NT2/D1 (cell line): ENCODE measurements around the gene CNGA1.
"Not testable (repeated sequence)": the region's sequence is repeated elsewhere in the genome, so short reads cannot be mapped to it uniquely, and the experiment has no call there.

ENCODE experiments used
- DNase-seq: peaks from one replicate; pipeline ENCODE4 v3.0.0-alpha.2; 2011; ENCODE audit warnings: low read depth, low spot score
- H3K27me3 ChIP-seq: 2 replicates; pipeline ENCODE4 v1.6.0; 2011; ENCODE audit warnings: mild to moderate bottlenecking; ENCODE audit not compliant: insufficient read length, insufficient read depth
- H3K36me3 ChIP-seq: 2 replicates; pipeline ENCODE4 v1.6.1; 2011; ENCODE audit warnings: mild to moderate bottlenecking, low read length, mixed read lengths; ENCODE audit not compliant: insufficient read depth, insufficient read length
- H3K4me1 ChIP-seq: 2 replicates; pipeline ENCODE4 v1.5.1; 2011; ENCODE audit not compliant: insufficient read depth, insufficient read length
- H3K4me3 ChIP-seq: 2 replicates; pipeline ENCODE4 v1.5.1; 2011; ENCODE audit warnings: low read depth; ENCODE audit not compliant: insufficient read length
- H3K9ac ChIP-seq: 2 replicates; pipeline ENCODE4 v1.6.0; 2011; ENCODE audit warnings: low read depth; ENCODE audit not compliant: insufficient read length
- H3K9me3 ChIP-seq: 2 replicates; pipeline ENCODE4 v1.5.1; 2011; ENCODE audit warnings: mild to moderate bottlenecking, low read length; ENCODE audit not compliant: insufficient read depth
- SUZ12 ChIP-seq: IDR thresholded peaks from 2 replicates; pipeline ENCODE4 v1.6.1; 2011; ENCODE audit not compliant: insufficient read length, insufficient read depth; ENCODE audit errors: extremely low read depth
- YY1 ChIP-seq: IDR thresholded peaks from 2 replicates; pipeline ENCODE4 v1.6.1; 2011; ENCODE audit not compliant: insufficient read length, insufficient read depth
- ZNF274 ChIP-seq: IDR thresholded peaks from 2 replicates; pipeline ENCODE4 v1.6.1; 2011; ENCODE audit warnings: mild to moderate bottlenecking, low read depth, low read length

Gene CNGA1

GRCh38 chr4:48018112-48018511 lies 1.6 kb upstream of the CNGA1 start:
- Histone ChIP-seq H3K4me1 (no peaks in the 10 kb centered on the region), H3K4me3 (no peak overlapping the region), H3K9ac (no peak overlapping the region), H3K36me3 (no peaks in the 10 kb centered on the region), H3K9me3 (peaks cover 6% of the 10 kb centered on the region; the same call in 1 of the 2 replicates), H3K27me3 (peaks cover 29% of the 10 kb centered on the region)
- no peak for DNase-seq
- TF ChIP-seq ZNF274: no peak
- TF ChIP-seq SUZ12: no peak
- no peak for TF ChIP-seq YY1

DNA sequence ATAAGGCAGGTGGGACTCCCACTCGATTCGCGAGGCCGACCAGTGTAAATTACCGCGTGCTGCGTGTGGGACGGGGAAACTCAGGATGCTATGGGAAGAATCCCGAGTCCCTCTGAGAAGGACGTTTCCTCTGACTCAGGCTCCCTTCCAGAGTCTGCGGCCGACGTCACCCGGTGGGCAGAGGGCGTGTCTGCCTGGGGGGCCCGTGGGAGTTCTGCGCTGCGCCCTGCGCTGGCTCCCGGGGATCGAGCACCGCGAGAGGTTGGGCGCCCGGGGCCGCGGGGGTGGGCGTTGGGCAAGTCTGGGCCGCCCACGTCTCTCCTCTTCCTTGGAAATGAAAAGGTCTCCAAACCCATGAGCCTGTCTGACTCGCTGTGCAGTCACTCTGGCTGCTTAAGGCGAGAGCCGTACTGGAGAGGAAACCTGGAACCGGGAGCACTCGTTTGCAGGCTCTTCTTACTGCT lies 659 bp upstream of the CNGA1 start:
- Histone ChIP-seq H3K9me3 (peaks cover 6% of the 10 kb centered on the region; the same call in 1 of the 2 replicates), H3K4me3 (peak overlapping the region; percentile 65), H3K27me3 (peaks cover 29% of the 10 kb centered on the region), H3K9ac (peak overlapping the region; percentile 82), H3K4me1 (no peaks in the 10 kb centered on the region), H3K36me3 (no peaks in the 10 kb centered on the region)
- no peak for DNase-seq
- TF ChIP-seq ZNF274 (no peak), YY1 (no peak), SUZ12 (no peak)

GRCh38 chr4:48015678-48016077 lies 803 bp downstream of the CNGA1 start:
- TF ChIP-seq YY1 (no peak), SUZ12 (no peak), ZNF274 (no peak)
- H3K27me3 ChIP-seq: peaks cover 29% of the 10 kb centered on the region
- no peaks in the 10 kb centered on the region for H3K4me1 ChIP-seq
- DNase-seq: no peak
- peak overlapping the region; percentile 65 for H3K4me3 ChIP-seq
- H3K36me3 ChIP-seq: no peaks in the 10 kb centered on the region
- peaks cover 17% of the 10 kb centered on the region; the same call in 1 of the 2 replicates for H3K9me3 ChIP-seq
- H3K9ac ChIP-seq: peak overlapping the region; percentile 67

GRCh38 chr4:48015216-48015615 lies 1.3 kb downstream of the CNGA1 start:
- DNase-seq: no peak
- Histone ChIP-seq H3K9me3 (peaks cover 22% of the 10 kb centered on the region; the same call in 1 of the 2 replicates), H3K9ac (no peak overlapping the region), H3K36me3 (no peaks in the 10 kb centered on the region), H3K4me3 (no peak overlapping the region), H3K4me1 (no peaks in the 10 kb centered on the region), H3K27me3 (peaks cover 29% of the 10 kb centered on the region)
- TF ChIP-seq ZNF274 (no peak), YY1 (no peak), SUZ12 (no peak)

DNA sequence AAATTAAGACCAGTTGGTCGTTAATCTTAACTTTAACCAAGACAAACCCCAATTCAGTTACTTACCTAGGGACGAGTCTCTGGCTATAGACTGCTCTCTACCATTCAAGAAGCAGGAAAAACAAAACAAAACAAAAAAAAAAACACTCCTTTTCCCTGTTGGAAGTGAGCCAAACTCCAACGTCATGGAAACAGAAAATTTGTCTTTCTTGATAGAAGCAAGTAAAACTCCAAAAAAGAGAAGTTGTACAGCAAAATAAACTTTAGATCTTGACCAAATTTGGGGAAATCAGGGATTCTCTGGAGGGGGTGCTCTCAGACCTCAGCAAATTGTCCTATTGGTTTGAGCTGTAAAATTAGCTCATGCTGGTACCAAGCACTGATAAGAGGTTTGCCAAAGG lies 3.7 kb downstream of the CNGA1 start:
- Histone ChIP-seq H3K27me3 (peaks cover 14% of the 10 kb centered on the region), H3K9me3 (peaks cover 44% of the 10 kb centered on the region), H3K9ac (no peak overlapping the region), H3K36me3 (no peaks in the 10 kb centered on the region), H3K4me1 (no peaks in the 10 kb centered on the region), H3K4me3 (no peak overlapping the region)
- TF ChIP-seq ZNF274 (no peak), YY1 (no peak), SUZ12 (no peak)
- no peak for DNase-seq

DNA sequence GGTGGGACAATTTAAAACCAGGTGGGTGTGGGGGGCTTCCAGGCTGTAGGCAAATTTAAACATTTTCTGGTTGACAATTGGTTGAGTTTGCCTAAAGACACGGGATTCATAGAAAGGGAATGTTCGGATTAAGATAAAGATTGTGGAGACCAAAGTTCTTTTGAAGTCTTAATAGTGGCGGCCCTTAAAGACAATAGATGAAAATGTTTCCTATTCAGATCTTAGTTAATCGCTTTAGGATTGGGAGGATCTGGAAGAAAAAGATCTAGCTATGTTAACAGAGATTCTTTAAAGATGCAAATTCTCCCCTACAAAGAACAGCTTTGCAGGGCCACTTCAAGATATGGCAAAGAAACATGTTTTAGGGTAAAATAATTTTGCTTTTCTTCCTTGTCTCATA lies 4.8 kb downstream of the CNGA1 start:
- H3K27me3 ChIP-seq: peaks cover 4% of the 10 kb centered on the region
- H3K36me3 ChIP-seq: no peaks in the 10 kb centered on the region
- peaks cover 55% of the 10 kb centered on the region for H3K9me3 ChIP-seq
- no peaks in the 10 kb centered on the region for H3K4me1 ChIP-seq
- no peak overlapping the region for H3K4me3 ChIP-seq
- no peak overlapping the region for H3K9ac ChIP-seq
- no peak for TF ChIP-seq SUZ12
- no peak for TF ChIP-seq YY1
- no peak for TF ChIP-seq ZNF274
- DNase-seq: no peak

GRCh38 chr4:48010906-48011305 lies 5.6 kb downstream of the CNGA1 start:
- peaks cover 63% of the 10 kb centered on the region for H3K9me3 ChIP-seq
- H3K4me1 ChIP-seq, H3K4me3 ChIP-seq, H3K9ac ChIP-seq, DNase-seq, H3K36me3 ChIP-seq, H3K27me3 ChIP-seq: not testable (repeated sequence)

DNA sequence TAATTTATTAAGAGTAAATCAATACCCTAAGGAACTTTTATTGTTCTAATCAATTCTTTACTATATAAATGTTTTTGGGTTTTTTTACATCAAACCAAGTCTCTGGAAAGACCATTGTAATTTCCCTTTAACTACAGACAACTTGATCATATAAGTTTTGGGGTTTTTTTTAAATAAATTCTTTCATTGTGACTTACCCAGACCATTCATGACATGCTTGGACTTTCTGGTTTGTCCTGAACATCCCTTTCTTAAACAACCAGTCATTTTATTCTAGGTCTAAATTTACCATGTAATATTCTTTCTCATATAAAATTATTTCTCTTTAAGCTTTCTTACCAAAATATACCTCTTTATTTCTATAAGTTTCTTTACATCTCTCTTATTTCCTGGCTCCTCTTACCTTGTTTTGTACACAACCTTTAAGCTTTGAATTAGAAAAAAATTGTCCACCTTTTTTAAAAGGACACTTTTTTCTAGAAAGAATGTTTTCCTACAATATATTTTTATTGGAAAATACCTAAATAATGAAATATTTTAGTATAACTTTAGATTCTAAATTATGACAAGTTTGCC lies 8.4 kb downstream of the CNGA1 start:
- H3K36me3 ChIP-seq: no peaks in the 10 kb centered on the region
- no peak for TF ChIP-seq YY1
- TF ChIP-seq ZNF274: no peak
- TF ChIP-seq SUZ12: no peak
- no peaks in the 10 kb centered on the region for H3K27me3 ChIP-seq
- H3K4me3 ChIP-seq: no peak overlapping the region
- no peak for DNase-seq
- H3K9ac ChIP-seq: no peak overlapping the region
- no peaks in the 10 kb centered on the region for H3K4me1 ChIP-seq
- peaks cover 66% of the 10 kb centered on the region for H3K9me3 ChIP-seq
